AG04449 (cell line): ENCODE results near the gene BEST2.

Experiments
- CTCF ChIA-PET: fragments of 350-600 bp; formaldehyde crosslinking; extraction: SDS; loops from one replicate; lab custom pipeline; 2021; ENCODE audit warnings: antibody characterized with exemption; lab: Yijun Ruan, JAX
- POLR2A ChIA-PET: fragments of 400-600, 350-600 bp; formaldehyde crosslinking; extraction: SDS; loops from one replicate; lab custom pipeline; 2020; ENCODE audit warnings: antibody characterized with exemption, inconsistent platforms; lab: Yijun Ruan, JAX
- DNase-seq: peaks from one replicate; pipeline ENCODE4 v3.0.0-alpha.2; 2010; ENCODE audit warnings: low read depth, low spot score
- H3K4me3 ChIP-seq: 2 replicates; pipeline ENCODE4 v1.5.1; 2011; ENCODE audit warnings: low read depth, mild to moderate bottlenecking, control low read depth, low read length
- TF ChIP-seq, protein P1 (sequence below): IDR thresholded peaks from one replicate; pipeline ENCODE4 v1.5.1; 2011; ENCODE audit warnings: mild to moderate bottlenecking, moderate library complexity, low read length, control low read depth, inconsistent platforms; ENCODE audit not compliant: insufficient read depth; ENCODE audit errors: missing control alignments

The BEST2 gene

DNA sequence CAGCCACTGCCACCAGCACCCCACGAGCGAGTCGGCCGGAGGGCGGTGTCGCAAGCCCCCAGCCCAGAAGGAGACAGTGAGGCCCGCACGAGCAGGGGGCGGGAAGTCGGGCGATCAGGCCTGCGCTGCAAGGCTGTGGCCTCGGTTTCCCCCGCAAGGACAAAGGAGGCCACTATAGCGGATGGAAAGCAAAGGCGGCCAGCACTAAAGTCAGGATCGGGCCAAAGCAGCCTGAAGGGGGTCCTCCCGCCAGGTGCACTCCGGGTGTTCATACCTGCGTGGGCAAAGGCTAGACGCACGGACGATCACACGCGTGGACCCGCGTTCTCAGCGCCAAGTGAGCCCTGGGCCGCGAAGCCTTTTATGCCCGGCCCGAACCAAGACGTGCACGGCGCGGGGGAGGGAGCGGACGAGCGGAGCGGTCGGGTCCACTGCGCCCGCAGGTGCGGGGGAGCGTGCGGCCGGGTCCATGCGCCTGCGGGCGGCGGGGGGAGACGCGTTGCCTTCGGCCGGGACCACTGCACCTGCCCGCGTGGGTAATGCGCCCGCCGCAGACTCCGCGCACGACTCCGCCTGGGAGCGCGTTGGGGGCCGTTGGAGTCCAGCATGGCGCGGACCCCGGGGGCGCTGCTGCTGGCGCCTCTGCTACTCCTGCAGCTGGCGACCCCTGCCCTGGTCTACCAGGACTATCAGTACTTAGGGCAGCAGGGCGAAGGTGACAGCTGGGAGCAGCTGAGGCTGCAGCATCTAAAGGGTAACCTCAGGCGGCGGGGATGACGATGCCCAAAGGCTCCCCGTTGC is 50.1 kb downstream of the BEST2 start, which contains the start of the genes PRDX2 and THSD8:
PRDX2 (minus strand) TSS at position 335 of the 801 bp plus-strand sequence. CDS start 539 bp downstream, outside the sequence.
THSD8 (plus strand) TSS at position 604 of the 801 bp plus-strand sequence; CDS start at position 607, 3 bp downstream.
- H3K4me3 ChIP-seq: peak within 1 kb of the TSS; percentile 91
- TF ChIP-seq, protein P1, sequence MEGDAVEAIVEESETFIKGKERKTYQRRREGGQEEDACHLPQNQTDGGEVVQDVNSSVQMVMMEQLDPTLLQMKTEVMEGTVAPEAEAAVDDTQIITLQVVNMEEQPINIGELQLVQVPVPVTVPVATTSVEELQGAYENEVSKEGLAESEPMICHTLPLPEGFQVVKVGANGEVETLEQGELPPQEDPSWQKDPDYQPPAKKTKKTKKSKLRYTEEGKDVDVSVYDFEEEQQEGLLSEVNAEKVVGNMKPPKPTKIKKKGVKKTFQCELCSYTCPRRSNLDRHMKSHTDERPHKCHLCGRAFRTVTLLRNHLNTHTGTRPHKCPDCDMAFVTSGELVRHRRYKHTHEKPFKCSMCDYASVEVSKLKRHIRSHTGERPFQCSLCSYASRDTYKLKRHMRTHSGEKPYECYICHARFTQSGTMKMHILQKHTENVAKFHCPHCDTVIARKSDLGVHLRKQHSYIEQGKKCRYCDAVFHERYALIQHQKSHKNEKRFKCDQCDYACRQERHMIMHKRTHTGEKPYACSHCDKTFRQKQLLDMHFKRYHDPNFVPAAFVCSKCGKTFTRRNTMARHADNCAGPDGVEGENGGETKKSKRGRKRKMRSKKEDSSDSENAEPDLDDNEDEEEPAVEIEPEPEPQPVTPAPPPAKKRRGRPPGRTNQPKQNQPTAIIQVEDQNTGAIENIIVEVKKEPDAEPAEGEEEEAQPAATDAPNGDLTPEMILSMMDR: no peak
- DNase-seq: no peak
- ChIA-PET CTCF (interaction anchor here (0.8 to 18.0 kb wide), 5 partner anchors 12 to 45 kb away, joined by 3 to 1565 read pairs (median 5); partner anchors contain the start of genes BEST2 and HOOK2), POLR2A (interaction anchor here (1.0 to 2.0 kb wide), 4 partner anchors 10 to 121 kb away, joined by 3 to 10 read pairs (median 4); partner anchors contain the start of gene JUNB)

- CTCF ChIA-PET: interaction anchor here (1.1 to 18.0 kb wide), 5 partner anchors 13 to 130 kb away, joined by 3 to 1565 read pairs (median 5); partner anchors contain the start of genes BEST2 and HOOK2
- POLR2A ChIA-PET: interaction anchor here (1.1 to 2.0 kb wide), 2 partner anchors 11 to 122 kb away, joined by 3 to 10 read pairs; partner anchors contain the start of gene JUNB
- H3K4me3 ChIP-seq: peak overlapping the region; percentile 91
- TF ChIP-seq, protein P1: no peak
- no peak for DNase-seq
Observed at GRCh38 chr19:12802267-12803106, 50.9 kb downstream of the BEST2 start.

- TF ChIP-seq, protein P1: no peak
- H3K4me3 ChIP-seq: no peak overlapping the region
- no peak for DNase-seq
- ChIA-PET POLR2A (no interaction called here), CTCF (interaction anchor here (1.1 to 18.0 kb wide), 4 partner anchors 8 to 131 kb away, joined by 3 to 1565 read pairs (median 26); partner anchors contain the start of genes BEST2 and HOOK2)
Observed at GRCh38 chr19:12804051-12804450, 52.5 kb downstream of the BEST2 start.

- ChIA-PET POLR2A (interaction anchor here (0.6 to 1.0 kb wide), 4 partner anchors 15 to 40 kb away, joined by 3 to 5 read pairs (median 3); partner anchors contain the start of gene JUNB), CTCF (interaction anchor here (0.8 to 18.0 kb wide), 7 partner anchors 10 to 130 kb away, joined by 3 to 1565 read pairs (median 4); partner anchors contain the start of genes BEST2 and HOOK2)
- H3K4me3 ChIP-seq: peak within 1 kb of the TSS; percentile 87
- TF ChIP-seq, protein P1: no peak
- no peak for DNase-seq
Observed at GRCh38 chr19:12806242-12807081, 54.9 kb downstream of the BEST2 start, which contains the start of gene RNASEH2A. Gene RNASEH2A (plus strand): TSS chr19:12806584. CDS start chr19:12806674, 90 bp downstream.
